Right atrium auricular region (tissue), 2 donors: ENCODE data around the gene ATG7. TPM values are rescaled to one million over a fixed set of nuclear protein-coding genes. Genes with fewer than 3 reads are reported as not detected.

Source experiments
- DNase-seq: peaks from one replicate; pipeline ENCODE4 v3.0.0-alpha.2; 2019; ENCODE audit warnings: low spot score
- H3K27ac ChIP-seq, 2 donors: fragments of 200-600 bp; sonication (generic); 1 replicate in 1 of 2; 2 replicates in 1 of 2; pipeline ENCODE4 v1.5.1; 2016 to 2019
- H3K27me3 ChIP-seq, 2 donors: fragments of 200-600 bp; sonication (generic); one replicate each; pipeline versions ENCODE4 v1.5.1 to v1.6.0; 2017 to 2019
- H3K36me3 ChIP-seq: fragments of 200-600 bp; sonication (generic); one replicate; pipeline ENCODE4 v1.5.1; 2016
- H3K4me1 ChIP-seq, 2 donors: fragments of 200-600 bp; sonication (generic); one replicate each; pipeline versions ENCODE4 v1.5.1 to v1.6.0; 2017 to 2019
- H3K4me3 ChIP-seq, 2 donors: fragments of 200-600 bp; sonication (generic); 1 replicate in 1 of 2; 2 replicates in 1 of 2; pipeline ENCODE4 v1.5.1; 2017 to 2019; ENCODE audit warnings: mild to moderate bottlenecking in 1 of 2, moderate library complexity in 1 of 2
- H3K9me3 ChIP-seq, 2 donors: fragments of 200-600 bp; sonication (generic); one replicate each; pipeline ENCODE4 v1.5.1; 2019
- total RNA-seq, 2 donors: library from RNA; depleted of rRNA; stranded (reverse); fragments of >200 nt; gene quantifications; one replicate each; pipeline ENCODE4 v1.1.0, GENCODE V29; 2016
- TF ChIP-seq, protein P1 (sequence below), 2 donors: fragments of 200-600 bp; sonication (generic); IDR thresholded peaks; one replicate each; pipeline ENCODE4 v1.5.1; 2019; ENCODE audit warnings: antibody characterized with exemption in 2 of 2

The ATG7 gene
- total RNA-seq, 2 donors from 2014 or later: 15.2 to 23.8 TPM

GRCh38 chr3:11536132-11536935, 264.1 kb downstream of the ATG7 start:
- Histone ChIP-seq H3K36me3 (no peaks in the 10 kb centered on the region), H3K27me3 (no peaks in the 10 kb centered on the region), H3K9me3 (no peaks in the 10 kb centered on the region), H3K4me1 (peaks cover 0 to 20% of the 10 kb centered on the region in 2 donors), H3K4me3 (no peak overlapping the region), H3K27ac (no peak overlapping the region)
- DNase-seq: no peak
- TF ChIP-seq, protein P1, sequence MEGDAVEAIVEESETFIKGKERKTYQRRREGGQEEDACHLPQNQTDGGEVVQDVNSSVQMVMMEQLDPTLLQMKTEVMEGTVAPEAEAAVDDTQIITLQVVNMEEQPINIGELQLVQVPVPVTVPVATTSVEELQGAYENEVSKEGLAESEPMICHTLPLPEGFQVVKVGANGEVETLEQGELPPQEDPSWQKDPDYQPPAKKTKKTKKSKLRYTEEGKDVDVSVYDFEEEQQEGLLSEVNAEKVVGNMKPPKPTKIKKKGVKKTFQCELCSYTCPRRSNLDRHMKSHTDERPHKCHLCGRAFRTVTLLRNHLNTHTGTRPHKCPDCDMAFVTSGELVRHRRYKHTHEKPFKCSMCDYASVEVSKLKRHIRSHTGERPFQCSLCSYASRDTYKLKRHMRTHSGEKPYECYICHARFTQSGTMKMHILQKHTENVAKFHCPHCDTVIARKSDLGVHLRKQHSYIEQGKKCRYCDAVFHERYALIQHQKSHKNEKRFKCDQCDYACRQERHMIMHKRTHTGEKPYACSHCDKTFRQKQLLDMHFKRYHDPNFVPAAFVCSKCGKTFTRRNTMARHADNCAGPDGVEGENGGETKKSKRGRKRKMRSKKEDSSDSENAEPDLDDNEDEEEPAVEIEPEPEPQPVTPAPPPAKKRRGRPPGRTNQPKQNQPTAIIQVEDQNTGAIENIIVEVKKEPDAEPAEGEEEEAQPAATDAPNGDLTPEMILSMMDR (IDR thresholded peaks at IDR 0.05): no peak

- Histone ChIP-seq H3K27me3 (no peaks in the 10 kb centered on the region), H3K4me3 (no peak overlapping the region), H3K4me1 (peaks cover 0 to 20% of the 10 kb centered on the region in 2 donors), H3K27ac (no peak overlapping the region), H3K36me3 (no peaks in the 10 kb centered on the region), H3K9me3 (no peaks in the 10 kb centered on the region)
- TF ChIP-seq, protein P1 (IDR thresholded peaks at IDR 0.05): no peak
- no peak for DNase-seq
Observed at GRCh38 chr3:11536936-11537612, 264.9 kb downstream of the ATG7 start.

DNA sequence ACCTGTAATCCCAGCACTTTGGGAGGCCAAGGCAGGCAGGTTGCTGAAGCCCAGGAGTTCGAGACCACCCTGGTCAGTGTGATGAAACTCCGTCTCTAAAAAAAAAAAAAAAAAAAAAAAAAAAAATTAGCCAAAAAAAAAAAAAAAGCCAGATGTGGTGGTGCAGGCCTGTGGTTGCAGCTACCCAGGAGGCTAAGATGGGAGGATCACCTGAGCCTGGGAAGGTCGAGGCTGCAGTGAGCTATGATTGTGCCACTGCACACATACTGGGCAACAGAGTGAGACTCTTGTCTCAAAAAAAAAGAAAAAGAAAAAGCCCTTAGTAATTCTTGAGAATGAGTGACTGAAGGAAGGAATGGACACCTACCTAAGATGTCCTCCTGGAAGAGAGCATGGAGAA, 266.4 kb downstream of the ATG7 start:
- Histone ChIP-seq H3K27ac (no peak overlapping the region), H3K4me3 (no peak overlapping the region), H3K27me3 (no peaks in the 10 kb centered on the region), H3K4me1 (peaks cover 0 to 11% of the 10 kb centered on the region in 2 donors), H3K36me3 (no peaks in the 10 kb centered on the region), H3K9me3 (no peaks in the 10 kb centered on the region)
- no peak for DNase-seq
- TF ChIP-seq, protein P1 (IDR thresholded peaks at IDR 0.05): no peak

GRCh38 chr3:11539218-11539617, 267.0 kb downstream of the ATG7 start:
- no peak overlapping the region for H3K27ac ChIP-seq
- no peak for DNase-seq
- TF ChIP-seq, protein P1 (IDR thresholded peaks at IDR 0.05): no peak
- peaks cover 0 to 10% of the 10 kb centered on the region in 2 donors for H3K4me1 ChIP-seq
- H3K9me3 ChIP-seq: no peaks in the 10 kb centered on the region
- no peak overlapping the region for H3K4me3 ChIP-seq
- H3K36me3 ChIP-seq: no peaks in the 10 kb centered on the region
- no peaks in the 10 kb centered on the region for H3K27me3 ChIP-seq

DNA sequence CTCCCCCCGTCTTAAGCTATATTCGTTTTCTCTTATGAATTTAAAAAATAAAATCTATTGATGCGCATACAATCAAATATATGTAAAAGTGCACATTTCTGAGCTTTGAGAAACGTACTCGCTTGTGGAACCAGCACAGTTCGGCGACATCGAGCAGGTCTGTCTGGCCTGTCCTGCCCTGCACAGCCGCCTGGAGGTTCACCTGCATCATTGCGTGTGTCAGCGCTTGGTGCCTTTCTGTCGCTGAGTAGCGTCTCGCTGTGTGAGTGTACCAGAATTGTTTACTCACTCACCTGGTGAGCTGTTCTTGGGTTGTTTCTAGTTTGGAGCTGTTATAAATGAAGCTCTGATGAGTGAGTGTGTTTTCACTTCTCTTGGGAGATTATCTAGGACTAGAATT, 267.5 kb downstream of the ATG7 start:
- Histone ChIP-seq H3K36me3 (no peaks in the 10 kb centered on the region), H3K27me3 (no peaks in the 10 kb centered on the region), H3K4me3 (no peak overlapping the region), H3K27ac (no peak overlapping the region), H3K4me1 (peaks cover 0 to 10% of the 10 kb centered on the region in 2 donors), H3K9me3 (no peaks in the 10 kb centered on the region)
- no peak for DNase-seq
- TF ChIP-seq, protein P1 (IDR thresholded peaks at IDR 0.05): no peak
